Choroid plexus epithelial cell (primary cell): ENCODE measurements around the gene NCKAP5.

ENCODE experiments used
- DNase-seq: peaks from one replicate; pipeline ENCODE4 v3.0.0-alpha.2; 2010; ENCODE audit warnings: low read depth
- H3K4me3 ChIP-seq: 2 replicates; pipeline ENCODE4 v1.5.1; 2011; ENCODE audit warnings: low read depth, mild to moderate bottlenecking, control low read depth, low read length, moderate library complexity
- TF ChIP-seq, protein P1 (sequence below): conservative IDR thresholded peaks from 2 replicates; pipeline ENCODE4 v1.5.1; 2011; ENCODE audit warnings: low read depth, mild to moderate bottlenecking, control low read depth, inconsistent platforms, low read length, moderate library complexity

NCKAP5 gene

DNA sequence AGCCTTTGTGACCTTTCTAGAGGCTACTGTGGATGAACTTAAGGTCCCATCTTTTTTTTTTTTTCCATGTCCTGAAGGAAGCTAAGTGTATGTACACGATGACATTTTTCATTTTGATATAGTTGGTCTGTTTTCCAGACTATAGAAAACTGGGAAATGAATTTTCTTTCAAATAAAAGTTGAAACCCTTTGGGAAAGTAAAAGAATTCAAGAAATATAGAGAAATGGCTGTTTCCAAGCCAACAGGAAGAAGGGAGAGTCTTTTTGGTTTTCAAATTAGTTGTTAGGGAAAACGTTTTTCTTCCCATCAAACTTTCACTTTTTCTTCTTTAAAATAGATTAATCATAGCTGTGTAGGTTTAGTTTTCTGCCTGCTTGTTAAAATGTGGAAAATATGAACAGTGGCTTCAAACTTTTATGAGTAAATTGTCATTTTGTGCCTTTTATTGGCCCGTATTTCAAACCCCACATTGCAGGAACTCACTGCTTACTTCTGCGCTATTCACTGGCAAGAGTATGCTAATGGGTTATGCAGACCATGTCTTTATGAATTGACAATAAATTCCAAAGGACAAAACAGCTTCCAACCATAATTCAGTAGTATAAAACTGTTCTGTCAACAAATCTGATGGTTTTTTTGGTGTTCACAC lies 870.6 kb downstream of the NCKAP5 start:
- no peak for DNase-seq
- TF ChIP-seq, protein P1, sequence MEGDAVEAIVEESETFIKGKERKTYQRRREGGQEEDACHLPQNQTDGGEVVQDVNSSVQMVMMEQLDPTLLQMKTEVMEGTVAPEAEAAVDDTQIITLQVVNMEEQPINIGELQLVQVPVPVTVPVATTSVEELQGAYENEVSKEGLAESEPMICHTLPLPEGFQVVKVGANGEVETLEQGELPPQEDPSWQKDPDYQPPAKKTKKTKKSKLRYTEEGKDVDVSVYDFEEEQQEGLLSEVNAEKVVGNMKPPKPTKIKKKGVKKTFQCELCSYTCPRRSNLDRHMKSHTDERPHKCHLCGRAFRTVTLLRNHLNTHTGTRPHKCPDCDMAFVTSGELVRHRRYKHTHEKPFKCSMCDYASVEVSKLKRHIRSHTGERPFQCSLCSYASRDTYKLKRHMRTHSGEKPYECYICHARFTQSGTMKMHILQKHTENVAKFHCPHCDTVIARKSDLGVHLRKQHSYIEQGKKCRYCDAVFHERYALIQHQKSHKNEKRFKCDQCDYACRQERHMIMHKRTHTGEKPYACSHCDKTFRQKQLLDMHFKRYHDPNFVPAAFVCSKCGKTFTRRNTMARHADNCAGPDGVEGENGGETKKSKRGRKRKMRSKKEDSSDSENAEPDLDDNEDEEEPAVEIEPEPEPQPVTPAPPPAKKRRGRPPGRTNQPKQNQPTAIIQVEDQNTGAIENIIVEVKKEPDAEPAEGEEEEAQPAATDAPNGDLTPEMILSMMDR, result no peak
- H3K4me3 ChIP-seq, result no peak overlapping the region

DNA sequence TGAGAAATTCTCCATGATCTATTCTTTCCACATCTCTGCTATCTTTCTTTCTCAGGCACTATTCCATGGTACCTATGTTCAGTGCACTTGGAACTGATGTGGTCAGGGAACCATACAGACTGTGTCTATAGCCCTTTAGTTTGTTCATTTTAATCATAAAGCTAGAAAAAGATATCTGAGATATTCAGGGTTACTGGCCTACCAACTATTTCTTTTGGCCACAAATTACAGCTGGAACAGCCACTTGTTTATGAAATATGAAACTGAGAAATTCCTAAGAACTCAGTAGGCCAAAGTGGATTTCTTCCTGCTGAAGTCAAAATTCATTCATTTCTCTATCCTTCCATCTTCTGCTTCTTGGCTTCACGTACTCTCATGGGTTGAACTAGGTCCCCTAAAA lies 875.4 kb downstream of the NCKAP5 start:
- H3K4me3 ChIP-seq, result no peak overlapping the region
- DNase-seq, result peak; percentile 49
- TF ChIP-seq, protein P1, result no peak

DNA sequence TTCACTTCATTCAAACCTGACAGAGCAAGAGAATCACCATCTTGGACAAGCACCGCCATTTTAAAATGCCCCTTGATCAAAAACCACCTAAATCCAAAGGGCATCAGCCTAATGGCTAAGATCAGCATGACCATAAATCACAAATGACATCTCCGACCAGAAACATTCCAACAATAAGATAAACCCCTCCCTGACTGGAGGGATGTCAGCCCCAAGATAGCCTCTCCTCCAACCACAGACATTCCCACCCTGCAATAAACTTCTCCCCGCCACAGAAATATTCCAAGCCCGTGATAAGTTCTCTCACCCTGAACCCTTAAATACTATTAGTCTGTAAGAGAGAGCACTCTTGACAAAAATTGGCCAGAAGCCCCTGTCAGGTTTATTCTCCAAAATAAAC lies 876.7 kb downstream of the NCKAP5 start:
- no peak for DNase-seq

DNA sequence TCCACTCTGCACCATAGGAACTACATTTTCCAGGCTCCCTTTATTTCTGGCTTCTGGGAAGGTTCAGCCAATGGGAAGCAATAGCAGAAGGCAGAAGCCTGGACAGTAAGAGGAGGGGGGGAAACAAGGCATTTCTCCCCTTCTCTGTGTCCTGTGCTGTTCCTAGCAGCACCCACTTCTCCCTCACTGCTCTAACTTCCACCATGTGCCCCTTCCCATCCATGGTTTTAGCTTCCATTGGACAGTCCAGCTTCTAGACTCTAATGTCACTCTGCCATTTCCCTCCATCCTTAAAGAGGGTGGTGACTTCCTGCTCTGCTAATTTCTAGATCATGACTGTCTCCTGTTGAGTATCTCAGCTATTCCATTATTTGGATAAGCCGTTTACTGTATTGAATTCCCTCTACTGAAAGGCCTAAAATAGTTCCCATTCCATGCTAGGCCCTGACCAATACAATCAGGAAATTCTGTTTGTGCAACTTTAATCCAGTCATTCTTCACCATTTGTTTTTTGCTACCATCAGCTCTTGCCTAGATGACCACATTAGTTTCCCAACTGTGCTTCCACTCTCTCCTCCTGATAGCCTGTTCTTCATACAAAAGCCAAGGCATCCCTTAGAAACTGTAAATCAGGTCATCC lies 877.5 kb downstream of the NCKAP5 start:
- TF ChIP-seq, protein P1, result no peak
- DNase-seq, result no peak
- no peak overlapping the region for H3K4me3 ChIP-seq

More for the DNA sequence above, 876.7 kb downstream of the NCKAP5 start:
- no peak overlapping the region for H3K4me3 ChIP-seq
- TF ChIP-seq, protein P1, result no peak

DNA sequence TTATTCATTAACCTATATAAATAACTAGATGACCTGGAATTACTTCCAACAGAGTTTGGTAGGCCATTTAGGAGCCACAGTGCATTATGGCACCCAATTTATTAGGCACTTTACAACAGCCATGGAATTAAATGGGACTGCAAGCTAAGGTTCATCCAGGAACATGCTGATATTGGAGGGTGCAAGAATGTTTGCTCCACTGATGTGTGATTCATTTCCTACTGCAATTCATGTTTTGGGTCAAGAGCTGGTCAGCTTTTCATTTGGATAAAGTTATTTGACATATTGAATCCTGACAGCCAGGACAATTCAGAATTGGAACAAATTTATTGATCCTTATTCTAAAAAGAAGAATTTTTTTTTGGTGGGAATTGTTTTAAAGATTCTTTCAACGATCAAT lies 886.5 kb downstream of the NCKAP5 start:
- no peak for DNase-seq
- TF ChIP-seq, protein P1, result no peak
- H3K4me3 ChIP-seq, result no peak overlapping the region

DNA sequence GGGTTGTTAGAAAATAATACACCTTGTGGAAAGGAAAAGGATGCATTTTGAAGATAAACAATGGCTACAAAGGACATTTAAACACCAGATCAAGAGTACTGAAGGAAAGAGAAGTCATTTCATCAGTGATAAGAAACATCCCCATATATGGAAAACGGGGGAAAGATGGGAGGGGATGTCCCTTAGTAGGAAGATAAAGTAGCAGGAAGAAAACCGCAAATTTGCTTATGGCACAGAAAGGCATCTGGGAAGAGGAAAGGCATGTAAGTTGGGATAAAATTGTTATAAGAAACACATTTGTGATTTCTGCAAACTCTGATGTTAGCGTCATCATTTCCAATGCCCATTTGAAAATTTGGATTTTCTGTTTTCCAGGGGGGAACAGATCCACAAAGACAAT lies 887.7 kb downstream of the NCKAP5 start:
- TF ChIP-seq, protein P1, result no peak
- no peak overlapping the region for H3K4me3 ChIP-seq
- DNase-seq, result no peak

DNA sequence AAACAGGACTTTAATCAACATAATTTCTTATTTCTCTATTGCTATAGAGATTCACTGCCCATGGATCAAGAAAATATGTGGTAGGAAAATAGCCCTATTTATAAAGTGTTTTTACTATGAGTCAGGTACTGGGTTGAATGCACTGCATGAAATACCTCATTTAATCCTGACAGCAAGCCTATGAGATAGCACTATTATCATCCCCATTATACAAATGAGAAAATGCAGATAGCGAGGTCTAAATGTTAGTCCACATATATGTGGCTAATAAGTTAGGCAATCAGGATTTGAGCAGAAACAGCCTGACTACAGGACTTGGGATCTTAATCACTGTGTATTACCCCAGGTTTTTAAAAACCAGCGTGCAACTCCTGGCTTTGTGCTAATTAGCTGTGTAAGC lies 889.8 kb downstream of the NCKAP5 start:
- TF ChIP-seq, protein P1, result no peak
- no peak overlapping the region for H3K4me3 ChIP-seq
- no peak for DNase-seq
